PFSK-1 (cell line): ENCODE results near the gene LRRC7.

ENCODE experiments used
- FOXP2 ChIP-seq: optimal IDR thresholded peaks from 2 replicates; pipeline ENCODE3; 2011; ENCODE audit warnings: borderline replicate concordance, control low read depth, inconsistent platforms; ENCODE audit not compliant: insufficient read depth; ENCODE audit errors: extremely low read length, extremely low read depth
- TAF1 ChIP-seq: IDR thresholded peaks from 2 replicates; pipeline ENCODE4 v1.6.1; 2012; ENCODE audit warnings: low read length, control low read depth, borderline replicate concordance; ENCODE audit not compliant: insufficient read depth
- TF ChIP-seq, protein P1 (sequence below), 2 experiments: IDR thresholded peaks; 2 replicates each; pipeline versions ENCODE4 v1.6.1 to v1.8.0; 2011 to 2012; ENCODE audit warnings: low read depth in 2 of 2, low read length in 2 of 2, control low read depth in 1 of 2, inconsistent platforms in 1 of 2, mild to moderate bottlenecking in 1 of 2, moderate library complexity in 1 of 2; ENCODE audit not compliant: insufficient read depth in 1 of 2

DNA sequence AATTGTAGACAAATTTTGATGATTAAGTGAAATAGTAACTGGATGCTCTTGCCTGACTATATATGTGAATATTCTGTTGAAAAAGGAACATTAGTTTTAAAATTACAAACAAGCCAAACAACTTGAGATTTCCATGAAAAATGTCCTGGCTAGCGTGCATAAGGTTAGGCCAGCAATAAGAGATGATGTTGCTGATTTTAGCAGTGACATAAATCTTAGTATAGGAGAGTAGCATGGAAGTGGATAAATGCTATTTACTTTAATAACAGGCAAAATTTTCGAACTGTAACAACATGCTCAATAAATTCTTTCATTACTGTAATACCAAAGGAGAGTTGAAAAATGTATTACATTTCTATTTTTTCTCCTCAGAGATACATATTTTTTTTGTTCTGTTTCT, 266.6 kb downstream of the LRRC7 start:
- no peak for TF ChIP-seq TAF1
- TF ChIP-seq, protein P1, sequence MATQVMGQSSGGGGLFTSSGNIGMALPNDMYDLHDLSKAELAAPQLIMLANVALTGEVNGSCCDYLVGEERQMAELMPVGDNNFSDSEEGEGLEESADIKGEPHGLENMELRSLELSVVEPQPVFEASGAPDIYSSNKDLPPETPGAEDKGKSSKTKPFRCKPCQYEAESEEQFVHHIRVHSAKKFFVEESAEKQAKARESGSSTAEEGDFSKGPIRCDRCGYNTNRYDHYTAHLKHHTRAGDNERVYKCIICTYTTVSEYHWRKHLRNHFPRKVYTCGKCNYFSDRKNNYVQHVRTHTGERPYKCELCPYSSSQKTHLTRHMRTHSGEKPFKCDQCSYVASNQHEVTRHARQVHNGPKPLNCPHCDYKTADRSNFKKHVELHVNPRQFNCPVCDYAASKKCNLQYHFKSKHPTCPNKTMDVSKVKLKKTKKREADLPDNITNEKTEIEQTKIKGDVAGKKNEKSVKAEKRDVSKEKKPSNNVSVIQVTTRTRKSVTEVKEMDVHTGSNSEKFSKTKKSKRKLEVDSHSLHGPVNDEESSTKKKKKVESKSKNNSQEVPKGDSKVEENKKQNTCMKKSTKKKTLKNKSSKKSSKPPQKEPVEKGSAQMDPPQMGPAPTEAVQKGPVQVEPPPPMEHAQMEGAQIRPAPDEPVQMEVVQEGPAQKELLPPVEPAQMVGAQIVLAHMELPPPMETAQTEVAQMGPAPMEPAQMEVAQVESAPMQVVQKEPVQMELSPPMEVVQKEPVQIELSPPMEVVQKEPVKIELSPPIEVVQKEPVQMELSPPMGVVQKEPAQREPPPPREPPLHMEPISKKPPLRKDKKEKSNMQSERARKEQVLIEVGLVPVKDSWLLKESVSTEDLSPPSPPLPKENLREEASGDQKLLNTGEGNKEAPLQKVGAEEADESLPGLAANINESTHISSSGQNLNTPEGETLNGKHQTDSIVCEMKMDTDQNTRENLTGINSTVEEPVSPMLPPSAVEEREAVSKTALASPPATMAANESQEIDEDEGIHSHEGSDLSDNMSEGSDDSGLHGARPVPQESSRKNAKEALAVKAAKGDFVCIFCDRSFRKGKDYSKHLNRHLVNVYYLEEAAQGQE (IDR thresholded peaks at IDR 0.05; ENCODE audit: insufficient read depth in 1 of 2, low read depth in 2 of 2, low read length in 2 of 2): no peak
- no peak for TF ChIP-seq FOXP2
